Measurements from ENCODE around the gene WNT9A.

- TF ChIP-seq CTCF (conservative IDR thresholded peaks at IDR 0.05; ENCODE audit: low read depth, low read length): no peak
- no peak for TF ChIP-seq RAD21 (IDR thresholded peaks at IDR 0.05; ENCODE audit: low read length)
- TF ChIP-seq USF2 (IDR thresholded peaks at IDR 0.05; ENCODE audit: low read depth, low read length): no peak
- no peak for TF ChIP-seq RCOR1 (IDR thresholded peaks at IDR 0.05; ENCODE audit: insufficient replicate concordance, low read length)
- no peak for TF ChIP-seq POLR2A (IDR thresholded peaks at IDR 0.05; ENCODE audit: low read depth, low read length)
- no peak for TF ChIP-seq CEBPB (IDR thresholded peaks at IDR 0.05; ENCODE audit: low read depth, low read length)
These were observed 7.7 kb downstream of the WNT9A start for GRCh38 chr1:227939791-227940771.
